ENCODE measurements around the gene PIH1D1. TPM values are rescaled to one million over a fixed set of nuclear protein-coding genes. Genes with fewer than 3 reads are reported as not detected.
A peak's percentile ranks its signal among the peaks of the same experiment; 100 is the strongest.

The PIH1D1 gene
- total RNA-seq, 6 experiments from 2014 or later: 37.4 to 57.7 (median 43.4) TPM

DNA sequence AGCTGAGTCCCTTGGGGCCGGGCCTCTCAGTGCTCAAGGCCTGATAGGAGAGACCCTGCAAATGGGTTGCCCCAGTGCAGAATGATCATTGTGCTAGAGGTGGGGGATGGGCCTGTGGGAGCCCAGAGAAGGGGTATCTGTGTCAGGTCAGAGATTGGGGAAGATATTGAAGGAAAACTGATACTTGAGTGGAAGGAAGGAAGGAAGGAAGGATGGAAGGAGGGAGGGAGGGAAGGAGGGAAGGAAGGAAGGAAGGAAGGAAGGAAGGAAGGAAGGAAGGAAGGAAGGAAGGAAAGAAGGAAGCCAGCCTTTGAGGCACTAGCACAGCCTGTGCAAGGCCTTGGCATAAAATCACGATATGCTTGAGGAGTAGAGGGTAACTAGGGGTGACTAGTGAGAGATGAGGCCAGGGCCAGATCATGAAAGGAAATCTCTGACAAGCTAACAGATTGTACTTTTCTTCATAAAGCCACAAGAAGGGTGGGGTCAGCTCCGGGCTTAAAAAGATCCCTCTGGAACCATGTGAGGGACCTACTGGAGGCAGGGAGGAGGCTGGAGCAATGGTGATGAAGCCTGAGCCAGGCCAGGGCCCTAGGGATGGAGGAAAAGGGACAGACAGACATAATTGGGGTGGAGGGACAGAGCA is 39.8 kb downstream of the PIH1D1 start:
- DNase-seq (no peak), ATAC-seq (no peak)
- no peaks in the 10 kb centered on the region for H3K9me3 ChIP-seq
- H3K27ac ChIP-seq: no peak overlapping the region
- no peak overlapping the region for H3K4me3 ChIP-seq
- 69% methylated on average over 3 of the region's 3 CpGs for WGBS (ENCODE audit: insufficient coverage, low coverage, low lambda C conversion rate, missing lambda C conversion rate)
- H3K4me1 ChIP-seq: no peaks in the 10 kb centered on the region
- no peaks in the 10 kb centered on the region for H3K36me3 ChIP-seq
- TF ChIP-seq POLR2A (IDR thresholded peaks at IDR 0.05) (no peak), CTCF (IDR thresholded peaks at IDR 0.05) (no peak)
- intact Hi-C loops (cut with DNase I): no loop called here
- no peaks in the 10 kb centered on the region for H3K27me3 ChIP-seq

DNA sequence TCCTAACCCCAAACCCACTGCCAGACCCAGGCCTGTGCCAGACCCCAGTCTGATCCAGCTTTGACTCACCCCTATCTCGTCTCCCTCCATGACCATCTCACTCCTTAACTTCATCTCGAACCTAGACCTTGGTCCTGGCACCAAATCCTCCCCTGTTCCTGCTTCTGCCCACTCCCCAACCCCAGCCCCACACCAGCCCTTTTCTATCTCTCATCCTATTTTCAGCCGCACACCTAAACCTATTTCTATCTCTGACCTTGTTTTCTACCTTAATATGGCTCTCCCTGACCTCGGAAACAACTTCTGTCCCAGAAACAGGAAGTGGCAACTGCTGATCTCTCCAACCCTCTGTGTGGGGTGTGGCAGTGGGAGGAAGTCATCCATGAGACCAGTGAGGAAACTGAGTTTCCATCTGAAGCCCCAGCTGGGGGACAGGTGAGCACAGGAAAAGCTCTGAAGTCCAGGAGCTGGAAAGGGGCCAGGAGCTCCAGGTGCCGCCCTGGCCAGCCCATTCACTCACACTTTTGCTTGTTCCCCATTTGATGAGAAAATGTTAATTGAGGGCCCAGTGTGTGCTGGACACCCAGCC is 42.1 kb downstream of the PIH1D1 start:
- no peaks in the 10 kb centered on the region for H3K27me3 ChIP-seq
- DNase-seq: no peak
- 49% methylated on average over 3 of the region's 5 CpGs for WGBS (ENCODE audit: insufficient coverage, low coverage, low lambda C conversion rate, missing lambda C conversion rate)
- no peaks in the 10 kb centered on the region for H3K9me3 ChIP-seq
- intact Hi-C loops (cut with DNase I): no loop called here
- H3K4me1 ChIP-seq: no peaks in the 10 kb centered on the region
- TF ChIP-seq POLR2A (IDR thresholded peaks at IDR 0.05) (no peak), CTCF (IDR thresholded peaks at IDR 0.05) (no peak)
- no peaks in the 10 kb centered on the region for H3K36me3 ChIP-seq
- H3K4me3 ChIP-seq: no peak overlapping the region
- ATAC-seq: peak; percentile 23 to 48 (median 33)
- H3K27ac ChIP-seq: no peak overlapping the region

DNA sequence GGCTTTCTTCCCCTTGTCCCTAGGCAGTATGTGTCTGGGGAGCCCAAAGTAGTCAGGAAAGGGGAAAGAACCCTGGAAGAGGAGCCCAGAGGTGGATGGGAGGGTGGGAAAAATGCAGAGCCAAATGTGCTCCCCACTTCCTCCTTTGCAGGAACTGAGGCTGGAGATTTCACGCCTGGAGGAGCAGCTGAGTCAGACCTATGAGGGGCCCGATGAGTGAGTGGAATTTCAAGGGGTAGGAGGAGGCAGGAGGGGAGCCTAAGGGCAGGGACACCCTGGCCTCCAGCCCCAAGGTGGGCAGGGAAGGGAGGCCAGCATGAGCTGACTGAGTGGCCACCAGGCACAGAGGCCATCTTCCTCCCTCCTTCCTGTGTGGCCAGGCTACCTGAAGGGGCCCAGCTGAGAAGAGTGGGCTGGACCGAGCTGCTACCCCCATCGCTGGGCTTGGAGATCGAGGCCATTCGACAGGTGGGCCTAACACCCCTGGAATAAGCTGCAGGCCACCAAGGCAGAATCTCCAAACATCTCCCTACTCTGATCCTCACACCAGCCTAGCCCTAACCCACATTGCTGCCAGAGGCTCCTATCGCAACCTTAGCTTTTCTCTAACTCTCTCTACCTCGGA is 42.7 kb downstream of the PIH1D1 start:
- intact Hi-C loops (cut with DNase I): no loop called here
- TF ChIP-seq POLR2A (IDR thresholded peaks at IDR 0.05): no peak
- TF ChIP-seq CTCF (IDR thresholded peaks at IDR 0.05): no peak
- Histone ChIP-seq H3K36me3 (no peaks in the 10 kb centered on the region), H3K27me3 (no peaks in the 10 kb centered on the region), H3K9me3 (no peaks in the 10 kb centered on the region), H3K4me3 (no peak overlapping the region), H3K27ac (no peak overlapping the region), H3K4me1 (no peaks in the 10 kb centered on the region)
- peak in 2 of 4 donors; percentile 16 to 18 for ATAC-seq
- DNase-seq: no peak
- 50% methylated on average over 4 of the region's 8 CpGs for WGBS (ENCODE audit: insufficient coverage, low coverage, low lambda C conversion rate, missing lambda C conversion rate)

GRCh38 chr19:49407482-49408015 is 44.1 kb downstream of the PIH1D1 start:
- no peak for TF ChIP-seq CTCF (IDR thresholded peaks at IDR 0.05)
- no peak for TF ChIP-seq POLR2A (IDR thresholded peaks at IDR 0.05)
- no peak overlapping the region for H3K4me3 ChIP-seq
- WGBS (ENCODE audit: insufficient coverage, low coverage, low lambda C conversion rate, missing lambda C conversion rate): 68% methylated on average over 13 of the region's 16 CpGs
- H3K9me3 ChIP-seq: no peaks in the 10 kb centered on the region
- ATAC-seq (no peak), DNase-seq (no peak)
- no peaks in the 10 kb centered on the region for H3K4me1 ChIP-seq
- H3K27ac ChIP-seq: no peak overlapping the region
- intact Hi-C loops (cut with DNase I): no loop called here
- no peaks in the 10 kb centered on the region for H3K27me3 ChIP-seq
- H3K36me3 ChIP-seq: no peaks in the 10 kb centered on the region

Data from right lobe of liver (tissue), 6 donors.